GM12892 (cell line): ENCODE data around the gene TP53INP2.

Experiments
- POLR2A ChIP-seq: IDR thresholded peaks from 2 replicates; pipeline ENCODE4 v1.6.1; 2011; ENCODE audit warnings: low read depth, low read length, control low read depth
- POLR2AphosphoS5 ChIP-seq: IDR thresholded peaks from 2 replicates; pipeline ENCODE4 v1.6.1; 2011; ENCODE audit warnings: low read depth, low read length, control low read depth
- TAF1 ChIP-seq: IDR thresholded peaks from 2 replicates; pipeline ENCODE4 v1.6.1; 2011; ENCODE audit warnings: low read depth, mild to moderate bottlenecking, control low read depth, low read length, borderline replicate concordance

DNA sequence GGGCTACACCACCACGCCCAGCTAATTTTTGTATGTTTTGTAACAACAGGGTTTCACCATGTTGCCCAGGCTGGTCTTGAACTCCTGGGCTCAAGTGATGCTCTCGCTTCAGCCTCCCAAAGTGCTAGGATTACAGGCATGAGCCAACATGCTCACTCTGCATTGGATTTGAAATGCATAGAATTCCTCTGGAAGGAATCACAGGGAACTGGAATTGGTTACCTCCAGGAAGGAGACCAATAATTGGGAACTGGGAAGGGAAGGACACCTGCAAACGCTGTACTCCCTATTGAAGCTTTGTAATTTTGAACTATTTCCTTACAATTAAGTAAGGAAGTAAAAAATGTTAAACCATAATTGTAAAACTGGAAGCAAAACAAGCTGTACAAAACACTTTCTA lies 12.3 kb upstream of the TP53INP2 start:
- TF ChIP-seq POLR2A, result no peak
- TF ChIP-seq POLR2AphosphoS5, result no peak
- TF ChIP-seq TAF1, result no peak
